HCT116 (cell line): ENCODE results near the gene ABCC1.

ENCODE experiments used
- ATF3 ChIP-seq: IDR thresholded peaks from 2 replicates; pipeline ENCODE4 v1.6.1; 2012
- CTCF ChIP-seq, 3 experiments: fragments of 200-600 bp in 1 of 3; sonication (generic) in 1 of 3; IDR thresholded peaks in 2 of 3; conservative IDR thresholded peaks in 1 of 3; 2 replicates each; pipeline ENCODE4 v1.5.1; 2012 to 2017; ENCODE audit warnings: low read depth in 2 of 3, low read length in 2 of 3, antibody characterized with exemption in 1 of 3, borderline replicate concordance in 1 of 3, control low read depth in 1 of 3, mild to moderate bottlenecking in 1 of 3, mixed read lengths in 1 of 3, mixed run types in 1 of 3, moderate library complexity in 1 of 3; ENCODE audit not compliant: insufficient read depth in 1 of 3
- EZH2 ChIP-seq: fragments of 200-600 bp; sonication (generic); IDR thresholded peaks from 2 replicates; pipeline ENCODE4 v1.6.1; 2017; ENCODE audit warnings: antibody characterized with exemption, mixed run types
- EZH2phosphoT487 ChIP-seq: fragments of 200-600 bp; IDR thresholded peaks from 2 replicates; pipeline ENCODE4 v1.6.1; 2018; ENCODE audit warnings: antibody characterized with exemption, borderline replicate concordance
- POLR2A ChIP-seq: IDR thresholded peaks from 2 replicates; pipeline ENCODE4 v1.7.0; 2011; ENCODE audit warnings: borderline replicate concordance; ENCODE audit not compliant: insufficient read depth, insufficient read length; ENCODE audit errors: extremely low read depth
- POLR2AphosphoS5 ChIP-seq: IDR thresholded peaks from 2 replicates; pipeline ENCODE4 v1.6.1; 2011; ENCODE audit warnings: mild to moderate bottlenecking, low read depth, low read length, moderate library complexity
- RAD21 ChIP-seq: IDR thresholded peaks from 2 replicates; pipeline ENCODE4 v1.6.1; 2012; ENCODE audit warnings: low read depth, mild to moderate bottlenecking
- REST ChIP-seq: IDR thresholded peaks from 2 replicates; pipeline ENCODE4 v1.6.1; 2012; ENCODE audit warnings: low read depth
- SP1 ChIP-seq: IDR thresholded peaks from 2 replicates; pipeline ENCODE4 v1.6.1; 2012; ENCODE audit warnings: low read depth
- TCF7L2 ChIP-seq: IDR thresholded peaks from 2 replicates; pipeline ENCODE4 v1.7.0; 2011; ENCODE audit warnings: borderline replicate concordance, inconsistent platforms; ENCODE audit not compliant: insufficient read depth, insufficient read length; ENCODE audit errors: extremely low read depth
- YY1 ChIP-seq: IDR thresholded peaks from 2 replicates; pipeline ENCODE4 v1.6.1; 2011; ENCODE audit warnings: low read length, low read depth, moderate library complexity, mild to moderate bottlenecking; ENCODE audit not compliant: insufficient replicate concordance; ENCODE audit errors: extremely low read depth
- ZBTB33 ChIP-seq: IDR thresholded peaks from 2 replicates; pipeline ENCODE4 v1.6.1; 2011; ENCODE audit warnings: mild to moderate bottlenecking, low read length, moderate library complexity; ENCODE audit not compliant: insufficient replicate concordance; ENCODE audit errors: extremely low read depth

- TF ChIP-seq EZH2, result no peak
- TF ChIP-seq SP1, result no peak
- TF ChIP-seq EZH2phosphoT487, result no peak
- no peak for TF ChIP-seq TCF7L2
- TF ChIP-seq REST, result no peak
- no peak for TF ChIP-seq ZBTB33
- no peak for TF ChIP-seq POLR2A
- no peak for TF ChIP-seq CTCF (IDR thresholded peaks at IDR 0.05 in 2 of 3, conservative IDR thresholded peaks at IDR 0.05 in 1 of 3; ENCODE audit: borderline replicate concordance in 1 of 3, insufficient read depth in 1 of 3, low read depth in 2 of 3, low read length in 2 of 3)
- TF ChIP-seq RAD21, result no peak
- no peak for TF ChIP-seq YY1
- TF ChIP-seq POLR2AphosphoS5, result no peak
- TF ChIP-seq ATF3, result no peak
These were observed 219.0 kb downstream of the ABCC1 start for GRCh38 chr16:16168431-16168830.
